Measurements from ENCODE around the gene ADGRF5. TPM values are rescaled to one million over a fixed set of nuclear protein-coding genes. Genes with fewer than 3 reads are reported as not detected.
A peak's percentile ranks its signal among the peaks of the same experiment; 100 is the strongest.

Gene ADGRF5
- total and polyA plus RNA-seq, 11 donors: 24.5 to 89.6 (median 46.8) TPM

GRCh38 chr6:46903175-46903574 is 18.6 kb downstream of the ADGRF5 start:
- ATAC-seq: peak; percentile 66 to 91 (median 76)
- Histone ChIP-seq H3K27me3 (no peaks in the 10 kb centered on the region), H3K27ac (peak overlapping the region in 11 of 12 donors; percentile 27 to 74 (median 59)), H3K36me3 (peaks cover 0 to 48% (median 6%) of the 10 kb centered on the region in 9 donors), H3K9me3 (no peaks in the 10 kb centered on the region), H3K4me3 (peak overlapping the region in 1 of 12 donors; percentile 1), H3K4me1 (peaks cover 0 to 82% (median 36%) of the 10 kb centered on the region in 12 donors)
- peak in 4 of 5 donors; percentile 53 to 68 (median 58) for DNase-seq
- intact Hi-C loops (cut with DNase I): loop anchor here in 3 of 10 donors (2.0 to 10.0 kb wide), 5 partner anchors 18 to 52 kb away; partner anchors contain the start of gene ADGRF5 (in 1 of the 3)
- TF ChIP-seq CTCF (IDR thresholded peaks at IDR 0.05): peak in 2 of 12 donors; percentile 21 to 34
- no peak for TF ChIP-seq POLR2A (IDR thresholded peaks at IDR 0.05)
- 33 to 54% (median 46%) methylated on average over 4 of the region's 4 CpGs for WGBS, 4 donors

GRCh38 chr6:46901882-46902314 is 19.8 kb downstream of the ADGRF5 start:
- Histone ChIP-seq H3K4me1 (peaks cover 0 to 84% (median 37%) of the 10 kb centered on the region in 12 donors), H3K4me3 (no peak overlapping the region), H3K27me3 (no peaks in the 10 kb centered on the region), H3K27ac (peak overlapping the region in 11 of 12 donors; percentile 27 to 73 (median 59)), H3K9me3 (no peaks in the 10 kb centered on the region), H3K36me3 (peaks cover 0 to 58% (median 10%) of the 10 kb centered on the region in 9 donors)
- intact Hi-C loops (cut with DNase I): loop anchor here in 3 of 10 donors (2.0 to 10.0 kb wide), 5 partner anchors 19 to 53 kb away; partner anchors contain the start of gene ADGRF5 (in 1 of the 3)
- ATAC-seq (peak in 1 of 4 donors; percentile 61), DNase-seq (peak in 3 of 5 donors; percentile 39 to 57 (median 51))
- WGBS, 4 donors: 21 to 29% (median 26%) methylated on average over 5 of the region's 5 CpGs
- TF ChIP-seq POLR2A (IDR thresholded peaks at IDR 0.05): no peak
- no peak for TF ChIP-seq CTCF (IDR thresholded peaks at IDR 0.05)

DNA sequence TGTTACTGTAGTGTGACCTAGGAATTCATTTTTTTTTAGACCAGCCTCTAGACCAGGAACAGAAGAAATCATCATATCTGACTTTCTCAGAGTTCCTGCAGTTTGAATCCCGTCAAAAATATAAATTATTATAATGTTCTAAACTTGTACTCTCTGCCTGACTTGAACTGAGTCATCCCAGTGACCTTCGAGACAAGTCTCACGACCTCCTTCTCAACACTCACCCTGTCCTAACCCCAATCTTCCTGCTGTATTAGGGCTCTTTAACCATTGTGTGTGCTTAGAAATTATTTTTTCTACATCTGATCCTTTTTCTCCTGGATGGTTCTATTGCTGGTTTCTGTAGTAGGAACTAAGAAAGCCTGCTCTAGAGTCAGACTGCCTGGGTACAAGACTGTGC is 21.5 kb downstream of the ADGRF5 start:
- H3K27me3 ChIP-seq: no peaks in the 10 kb centered on the region
- DNase-seq: no peak
- TF ChIP-seq POLR2A (IDR thresholded peaks at IDR 0.05) (no peak), CTCF (IDR thresholded peaks at IDR 0.05) (no peak)
- intact Hi-C loops (cut with DNase I): loop anchor here in 3 of 10 donors (5.0 to 10.0 kb wide), 4 partner anchors 45 to 55 kb away; no protein-coding TSS in a partner anchor
- H3K4me1 ChIP-seq: peaks cover 4 to 83% (median 41%) of the 10 kb centered on the region in 12 donors
- 37 to 73% (median 54%) methylated on average over 3 of the region's 3 CpGs for whole genome bisulfite sequencing, 4 donors
- peaks cover 0 to 47% (median 10%) of the 10 kb centered on the region in 9 donors for H3K36me3 ChIP-seq
- peak overlapping the region in 6 of 12 donors; percentile 25 to 65 (median 40) for H3K27ac ChIP-seq
- no peak overlapping the region for H3K4me3 ChIP-seq
- H3K9me3 ChIP-seq: no peaks in the 10 kb centered on the region
- ATAC-seq: peak in 1 of 4 donors; percentile 42

GRCh38 chr6:46899659-46900058 is 22.1 kb downstream of the ADGRF5 start:
- H3K9me3 ChIP-seq: no peaks in the 10 kb centered on the region
- intact Hi-C loops (cut with DNase I): loop anchor here in 3 of 10 donors (5.0 to 10.0 kb wide), 5 partner anchors 45 to 85 kb away; no protein-coding TSS in a partner anchor
- TF ChIP-seq CTCF (IDR thresholded peaks at IDR 0.05) (no peak), POLR2A (IDR thresholded peaks at IDR 0.05) (no peak)
- no peaks in the 10 kb centered on the region for H3K27me3 ChIP-seq
- DNase-seq (no peak), ATAC-seq (no peak)
- H3K4me3 ChIP-seq: no peak overlapping the region
- peak overlapping the region in 8 of 12 donors; percentile 25 to 65 (median 40) for H3K27ac ChIP-seq
- 66 to 73% (median 72%) methylated on average over 4 of the region's 4 CpGs for WGBS, 4 donors
- peaks cover 4 to 84% (median 45%) of the 10 kb centered on the region in 12 donors for H3K4me1 ChIP-seq
- peaks cover 0 to 42% (median 10%) of the 10 kb centered on the region in 9 donors for H3K36me3 ChIP-seq

Data from heart left ventricle (tissue), 16 donors.